GM19324 (cell line): ENCODE measurements around the gene PITPNM1.
"Not testable (repeated sequence)": the region's sequence is repeated elsewhere in the genome, so short reads cannot be mapped to it uniquely, and the experiment has no call there.

ENCODE experiments used
- ATAC-seq: cut with Tn5 transposase; IDR thresholded peaks from one replicate; pipeline ENCODE4 v1.9.1; 2021; ENCODE audit warnings: mild to moderate bottlenecking, moderate library complexity; ENCODE audit not compliant: unreplicated experiment, low FRiP score

PITPNM1 gene

DNA sequence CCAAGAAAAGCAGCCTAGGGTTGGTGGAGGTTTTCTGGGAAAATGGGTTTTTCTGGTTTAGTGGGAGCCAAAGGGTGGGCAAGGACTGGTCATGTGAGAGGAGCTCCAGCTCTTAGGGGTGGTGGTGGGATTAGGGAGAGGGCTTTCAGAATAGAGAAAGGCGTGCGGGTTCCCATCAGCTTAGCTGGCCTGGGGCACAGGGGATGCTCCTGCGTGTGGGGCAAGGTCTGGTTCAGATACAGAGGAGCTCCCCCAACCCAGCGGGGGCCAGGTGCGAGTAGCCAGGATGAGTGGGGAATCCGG lies 36.8 kb downstream of the PITPNM1 start:
- ATAC-seq: no peak

DNA sequence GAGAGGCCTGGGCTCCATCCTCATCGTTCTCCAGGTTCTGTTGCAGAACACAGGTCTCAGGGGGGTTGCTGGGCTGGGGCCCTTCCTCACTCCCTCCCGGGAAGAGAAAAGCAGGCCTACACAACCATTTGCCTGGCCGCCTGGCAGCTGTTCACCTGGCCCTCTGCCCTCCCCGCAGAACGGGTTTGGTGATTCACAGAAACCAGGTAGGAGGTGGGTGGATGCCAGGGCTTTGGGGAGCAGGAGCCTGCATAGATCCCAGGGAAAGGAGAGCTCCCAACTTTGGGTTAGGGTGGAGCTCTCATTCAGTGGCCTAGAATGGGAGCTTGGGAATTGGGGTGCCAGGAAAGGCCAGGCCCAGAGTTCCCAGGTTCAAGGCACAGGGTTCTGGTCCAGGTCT lies 37.1 kb downstream of the PITPNM1 start:
- ATAC-seq: no peak

DNA sequence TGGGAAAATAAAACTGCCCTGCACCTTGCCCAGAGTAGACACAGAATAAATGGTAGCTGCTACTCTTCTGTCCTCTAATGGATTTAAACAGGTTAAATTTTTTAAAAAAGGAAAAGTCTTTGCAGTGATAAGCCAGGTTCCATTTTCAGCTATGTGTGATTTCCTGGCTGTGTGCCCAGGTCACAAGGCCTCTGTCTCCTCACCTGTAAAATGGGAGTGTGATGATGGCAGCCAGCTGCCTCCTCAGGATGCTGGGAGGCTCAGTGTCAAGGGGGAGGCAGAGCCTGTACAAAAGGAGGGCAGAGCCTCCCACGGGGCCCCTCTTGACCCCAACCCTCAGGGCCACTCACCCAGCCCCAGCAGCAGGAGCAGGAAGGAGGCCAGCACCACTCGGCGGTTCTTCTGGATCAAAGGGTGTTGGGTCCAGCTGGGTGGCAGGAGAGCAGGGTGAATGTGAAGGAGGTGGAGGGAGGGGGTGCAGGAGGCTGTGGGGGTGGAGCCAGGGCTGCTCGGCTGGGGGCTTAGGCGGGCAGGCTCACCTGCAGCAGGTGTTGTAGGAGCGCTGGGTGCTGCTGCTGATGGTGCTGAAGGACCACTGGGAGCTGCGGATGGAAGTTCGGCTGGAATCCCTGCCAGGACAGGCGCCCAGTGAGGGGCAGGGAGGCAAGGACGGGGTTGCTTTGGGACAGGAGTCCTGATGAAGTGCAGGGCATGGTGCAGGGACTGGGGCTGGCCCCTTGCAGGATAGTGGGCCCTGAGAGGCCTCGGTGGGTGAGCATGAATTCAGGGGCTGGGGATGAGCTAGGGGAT lies 38.0 kb downstream of the PITPNM1 start:
- ATAC-seq: no peak

DNA sequence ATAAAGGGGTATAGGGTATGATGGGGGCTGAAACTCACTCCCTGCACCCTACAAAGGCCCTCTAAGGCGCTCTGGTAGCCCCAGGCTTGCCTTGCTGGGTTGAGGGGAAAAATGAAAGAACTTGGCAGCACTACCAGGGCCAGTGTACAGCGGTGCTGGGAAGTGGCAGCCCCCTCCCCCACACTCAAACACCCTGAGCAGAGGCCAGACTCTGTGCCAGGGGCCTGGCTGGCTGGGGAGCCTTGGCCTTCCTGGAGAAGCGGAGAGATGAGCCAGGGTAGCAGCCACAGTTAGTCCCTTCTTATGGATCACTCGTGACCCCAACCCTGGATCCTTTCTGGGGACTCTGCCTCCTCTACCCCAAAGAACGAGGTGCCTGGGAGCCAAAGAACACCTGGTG lies 38.8 kb downstream of the PITPNM1 start:
- ATAC-seq: no peak

DNA sequence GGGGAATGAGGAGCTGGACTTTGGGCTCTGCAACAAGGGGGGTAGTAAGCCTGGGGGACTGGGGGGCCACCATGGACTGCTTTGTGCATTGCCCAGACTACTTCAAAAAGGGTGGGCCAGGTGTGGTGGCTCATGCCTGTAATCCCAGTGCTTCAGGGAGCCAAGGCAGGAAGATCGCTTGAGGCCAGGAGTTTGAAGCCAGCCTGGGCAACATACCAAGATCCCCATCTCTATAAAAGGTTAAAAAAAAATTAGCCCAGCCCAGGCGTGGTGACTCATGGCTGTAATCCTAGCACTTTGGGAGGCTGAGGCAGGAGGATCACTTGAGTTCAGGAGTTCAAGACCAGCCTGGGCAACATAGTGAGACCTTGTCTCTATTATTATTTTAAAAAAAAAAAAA lies 39.6 kb downstream of the PITPNM1 start:
- ATAC-seq: not testable (repeated sequence)

DNA sequence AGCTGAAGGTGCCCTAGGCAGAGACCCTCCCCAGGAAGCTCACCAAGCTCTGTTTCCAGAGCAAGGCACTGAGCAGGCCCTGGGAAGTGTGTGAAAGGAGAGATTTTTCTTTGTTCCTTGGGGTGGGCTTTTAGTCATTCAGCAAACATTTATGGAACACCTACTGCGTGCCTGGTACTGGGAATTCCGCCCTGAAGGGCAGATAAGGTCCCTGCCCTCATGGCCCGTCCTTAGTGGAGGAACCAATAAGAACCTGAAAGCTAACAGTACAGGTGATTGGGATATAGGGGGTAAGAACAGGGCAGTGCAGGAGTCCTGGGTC lies 40.0 kb downstream of the PITPNM1 start:
- no peak for ATAC-seq

DNA sequence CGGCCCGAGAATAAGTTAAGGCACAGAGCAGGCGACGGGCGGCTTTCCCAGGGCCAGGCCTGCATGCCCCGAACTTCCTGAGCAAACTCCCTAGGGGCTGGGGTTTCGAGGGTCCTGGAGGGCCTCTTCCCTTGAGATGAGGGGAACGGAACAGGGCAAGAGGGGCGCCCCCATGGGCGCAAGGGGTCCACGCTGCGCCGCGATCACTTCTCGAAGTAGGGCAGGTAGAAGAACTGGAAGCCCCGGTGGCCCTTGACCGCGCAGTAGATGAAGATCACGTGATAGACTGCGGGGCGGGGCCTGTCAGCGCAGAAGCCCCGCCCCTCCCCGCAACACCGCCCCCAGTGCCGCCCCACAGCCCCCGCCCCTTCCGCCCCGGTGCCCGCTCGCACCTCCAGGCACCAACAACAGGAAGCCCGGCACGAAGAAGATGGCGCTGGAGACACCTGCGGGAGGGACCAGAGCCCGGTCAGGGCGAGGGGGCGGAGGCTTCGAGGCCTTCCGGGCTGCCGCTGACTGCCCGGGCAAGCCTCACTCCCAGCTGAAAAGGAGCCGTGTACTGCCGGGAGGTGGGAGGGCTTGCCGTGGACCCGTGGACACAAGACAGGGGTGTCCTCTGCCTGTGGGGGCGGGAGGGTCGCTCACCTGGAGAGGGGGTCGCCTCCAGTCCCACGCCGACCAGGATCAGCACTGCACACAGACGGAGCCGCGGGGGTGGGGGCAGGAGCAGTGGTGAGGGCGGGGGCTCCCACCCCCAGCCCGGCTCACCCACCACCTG lies 40.6 kb downstream of the PITPNM1 start:
- ATAC-seq: peak; percentile 49

DNA sequence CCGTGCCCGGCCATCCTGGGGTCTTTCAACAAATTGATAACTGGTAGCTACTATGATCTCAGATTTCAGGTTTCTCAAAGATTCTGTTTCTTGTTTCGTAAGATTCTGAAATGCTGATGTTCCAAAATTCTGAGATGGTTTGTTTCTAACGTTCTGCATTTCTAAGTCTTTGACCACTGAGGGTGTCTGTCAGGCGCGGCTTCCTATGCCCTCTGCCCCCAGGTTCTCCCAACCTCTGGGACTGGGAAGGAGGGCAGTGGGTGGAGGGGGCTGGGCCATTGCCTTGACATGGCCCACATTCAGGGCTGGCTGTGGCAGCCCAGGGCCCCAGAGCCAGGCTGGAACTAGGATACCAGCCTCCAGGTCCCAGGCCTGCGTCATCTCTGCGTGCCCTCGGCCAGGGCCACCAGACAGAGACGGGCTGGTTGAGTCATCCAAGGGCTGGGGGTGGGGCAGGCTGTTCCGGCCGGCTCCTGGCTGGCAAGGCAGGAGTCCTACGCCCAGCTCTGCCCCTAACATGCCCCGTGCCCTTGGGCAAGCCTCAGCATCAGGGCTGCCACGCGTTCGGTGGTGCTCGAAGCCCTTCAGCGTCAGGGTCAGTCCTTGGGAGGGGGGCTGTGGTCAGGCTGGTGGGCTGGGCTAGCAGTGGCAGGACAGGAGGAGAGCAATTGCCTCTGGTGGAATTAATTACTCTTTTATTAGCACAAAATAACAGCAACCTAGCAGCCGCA lies 41.3 kb downstream of the PITPNM1 start:
- ATAC-seq: no peak

DNA sequence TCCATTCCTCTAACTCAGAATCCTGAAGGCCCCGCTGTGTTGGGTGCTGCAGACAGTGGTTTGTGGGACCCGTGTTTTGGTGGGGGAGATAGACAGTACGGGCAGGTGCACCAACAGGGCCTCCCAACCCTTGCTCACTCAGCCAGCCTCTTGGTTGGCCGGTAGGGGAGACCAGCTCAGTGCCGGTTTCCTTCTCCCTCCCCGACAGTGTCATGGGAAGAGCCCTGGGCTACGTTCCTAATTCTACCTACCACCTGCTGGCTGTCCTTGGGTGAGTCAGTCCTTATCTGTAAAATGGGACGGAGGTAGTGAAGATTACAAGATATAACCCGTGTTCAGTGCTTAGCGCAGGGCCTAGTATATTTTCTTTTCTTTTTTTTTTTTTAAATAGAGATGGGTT lies 42.0 kb downstream of the PITPNM1 start:
- ATAC-seq: no peak

DNA sequence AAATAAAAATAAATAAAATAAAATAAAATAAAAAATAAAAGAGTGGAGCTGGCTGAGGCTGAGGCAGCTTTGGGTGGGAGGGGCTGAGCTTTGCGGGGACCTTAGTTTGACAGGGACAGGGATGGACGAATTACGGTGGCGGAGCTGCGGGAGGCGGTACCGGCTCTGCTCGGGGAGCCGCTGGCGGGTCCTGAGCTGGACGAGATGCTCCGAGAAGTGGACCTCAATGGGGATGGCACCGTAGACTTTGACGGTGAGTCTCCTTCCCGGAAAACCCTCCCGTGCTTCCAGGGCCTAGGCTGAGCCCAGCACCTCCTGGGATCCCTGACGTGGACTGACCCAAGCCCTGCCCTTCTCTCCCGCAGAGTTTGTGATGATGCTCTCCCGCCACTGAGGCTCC lies 46.9 kb downstream of the PITPNM1 start:
- no peak for ATAC-seq

DNA sequence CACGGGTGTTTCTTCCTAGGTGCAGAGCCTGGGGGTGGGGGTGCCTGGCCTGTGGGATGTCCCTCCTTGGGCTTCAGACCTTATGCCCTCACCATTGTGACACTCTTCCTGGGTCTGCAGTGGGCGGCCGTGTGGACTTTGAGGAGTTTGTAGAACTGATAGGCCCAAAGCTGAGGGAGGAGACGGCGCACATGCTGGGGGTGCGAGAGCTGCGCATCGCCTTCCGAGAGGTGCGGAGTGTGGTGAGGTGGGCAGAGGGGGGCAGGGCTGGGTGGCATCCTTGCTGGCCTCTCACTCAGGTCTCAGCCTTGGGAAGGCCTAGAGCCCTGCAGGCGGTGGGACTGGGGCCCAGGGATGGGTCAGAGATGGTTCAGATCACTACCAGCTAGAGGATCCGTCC lies 47.7 kb downstream of the PITPNM1 start:
- no peak for ATAC-seq

DNA sequence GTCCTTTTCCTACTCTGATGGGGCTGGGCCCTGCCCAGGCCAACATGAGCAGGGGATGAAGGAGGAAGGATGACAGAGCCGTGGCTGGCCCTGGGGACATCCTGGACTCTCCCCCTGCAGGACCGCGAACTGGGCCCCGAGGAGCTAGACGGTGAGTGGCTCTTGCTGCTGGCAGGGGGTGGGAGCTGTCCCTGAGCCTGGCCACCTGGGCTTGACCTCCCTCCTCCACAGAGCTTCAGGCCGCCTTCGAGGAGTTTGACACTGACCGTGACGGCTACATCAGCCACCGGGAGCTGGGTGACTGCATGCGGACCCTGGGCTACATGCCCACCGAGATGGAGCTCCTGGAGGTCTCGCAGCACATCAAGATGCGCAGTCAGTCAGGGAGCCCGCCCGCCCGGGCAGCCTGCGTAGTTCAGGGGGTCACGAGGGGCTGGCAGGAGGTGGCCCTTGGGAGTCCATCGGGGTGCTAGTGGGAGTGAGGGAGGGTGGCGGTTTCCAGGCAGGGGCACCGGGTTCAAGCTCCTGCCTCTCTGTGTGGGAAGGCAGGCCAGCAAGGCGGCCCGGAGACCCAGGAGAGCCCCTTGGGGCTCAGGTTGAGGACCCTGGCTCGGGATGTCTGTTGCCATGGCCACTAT lies 49.0 kb downstream of the PITPNM1 start:
- no peak for ATAC-seq

DNA sequence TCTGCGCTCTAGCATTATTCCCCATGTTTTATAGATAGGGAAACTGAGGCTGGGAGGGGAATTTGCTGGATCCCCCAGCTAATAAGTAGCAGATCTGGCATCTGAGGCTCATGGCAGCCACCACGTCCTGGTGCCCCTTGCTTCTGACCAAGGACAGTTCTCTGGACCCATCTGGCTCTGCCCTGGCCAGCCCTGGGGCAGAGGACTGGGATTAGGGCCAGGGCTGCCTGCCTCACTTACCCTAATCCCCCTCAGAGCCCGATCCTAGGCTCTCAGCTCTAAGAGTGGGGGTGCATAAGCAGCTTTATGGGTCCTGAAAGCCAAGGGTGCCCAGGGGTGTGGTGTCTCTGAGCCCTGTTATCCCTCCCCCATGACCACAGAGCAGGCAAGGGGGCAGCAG lies 50.1 kb downstream of the PITPNM1 start, which contains the start of gene CABP4:
TSS of gene CABP4 (plus strand) at position 301 of the 400 bp plus-strand sequence. CDS start at position 371, 70 bp downstream.
- ATAC-seq: no peak

DNA sequence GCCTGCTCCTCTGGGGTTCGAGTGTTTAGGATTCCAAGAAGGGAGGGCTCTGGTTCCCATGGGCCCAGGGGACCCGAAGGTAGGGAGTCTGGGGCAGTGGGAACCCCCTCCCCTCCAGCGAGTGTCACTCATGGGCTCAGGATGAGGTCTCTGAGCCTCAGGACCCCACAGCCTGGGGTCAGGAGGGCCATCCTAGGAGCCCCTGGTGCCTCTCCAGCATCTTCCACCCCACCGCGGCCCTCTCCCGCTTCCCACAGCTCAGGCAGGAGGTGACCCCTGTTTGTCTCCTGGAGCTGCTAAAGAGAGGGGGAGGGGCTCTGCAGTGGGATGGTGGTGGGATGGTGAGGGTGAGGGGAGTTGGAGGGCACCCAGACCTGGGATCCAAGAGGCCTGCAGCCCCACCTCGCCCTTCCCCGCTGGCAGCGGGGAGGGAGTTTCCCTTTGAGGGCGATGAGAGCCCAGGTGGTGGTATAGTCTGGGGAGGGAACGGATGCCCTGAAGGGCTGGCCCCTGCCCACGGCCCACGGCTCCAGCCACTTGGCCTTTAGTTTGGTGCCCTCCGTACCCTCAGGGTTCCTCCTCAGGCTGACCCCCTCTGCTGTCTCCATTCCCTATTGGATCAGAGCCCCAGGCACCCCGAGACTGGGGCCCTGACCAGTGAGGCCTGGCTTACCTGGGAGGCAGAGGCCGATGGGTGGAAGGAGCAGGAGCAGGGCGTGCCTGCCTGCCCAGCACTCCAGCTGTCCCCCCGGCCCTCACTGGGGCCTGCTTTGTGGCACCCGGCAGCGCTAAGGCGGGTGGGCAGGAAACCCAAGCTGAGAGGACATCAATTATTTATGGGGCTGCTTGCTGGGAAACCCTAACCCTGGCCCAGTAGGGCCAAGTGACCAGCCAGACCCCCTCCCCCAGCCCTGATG lies 51.1 kb downstream of the PITPNM1 start:
- ATAC-seq: no peak

DNA sequence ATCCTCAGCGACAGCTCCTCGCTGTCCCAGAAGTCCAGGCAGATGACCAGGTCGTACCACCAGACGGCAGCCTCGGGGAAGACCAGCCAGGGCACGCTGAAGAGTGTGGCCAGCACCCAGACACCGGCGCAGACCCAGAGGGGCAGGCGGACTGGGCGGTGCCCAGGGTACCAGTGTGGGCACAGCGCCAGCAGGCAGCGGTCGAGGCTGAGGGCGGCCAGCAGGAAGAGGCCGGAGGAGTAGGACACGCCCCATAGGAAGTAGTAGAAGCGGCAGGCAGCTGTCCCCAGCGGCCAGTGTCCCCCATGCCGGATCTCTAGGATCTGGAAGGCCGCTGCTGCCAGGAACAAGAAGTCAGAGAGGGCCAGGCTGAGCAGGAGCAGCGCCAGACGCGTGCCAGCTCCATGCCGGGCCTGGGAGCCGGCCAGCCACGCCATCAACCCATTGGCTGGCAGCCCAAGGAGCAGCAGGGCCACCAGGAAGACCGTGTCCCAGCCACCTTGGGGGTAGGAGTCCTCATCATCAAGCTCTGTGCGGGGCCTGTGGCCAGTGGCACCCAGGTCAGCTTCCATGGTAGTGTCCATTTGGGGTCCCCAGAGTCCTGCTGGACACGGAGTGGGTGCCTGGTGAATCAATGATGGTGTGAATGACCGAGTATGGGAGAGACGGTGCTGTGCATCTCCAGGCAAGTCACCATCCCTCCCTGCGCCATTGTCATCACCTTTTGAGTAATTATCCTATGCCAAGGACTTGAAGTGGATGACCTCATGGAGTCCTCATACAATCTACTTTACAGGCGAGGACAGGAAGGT lies 52.8 kb downstream of the PITPNM1 start, which contains the start of gene GPR152:
TSS of gene GPR152 (minus strand) at position 589 of the 812 bp plus-strand sequence. CDS start at position 584, 5 bp downstream.
- ATAC-seq: no peak

DNA sequence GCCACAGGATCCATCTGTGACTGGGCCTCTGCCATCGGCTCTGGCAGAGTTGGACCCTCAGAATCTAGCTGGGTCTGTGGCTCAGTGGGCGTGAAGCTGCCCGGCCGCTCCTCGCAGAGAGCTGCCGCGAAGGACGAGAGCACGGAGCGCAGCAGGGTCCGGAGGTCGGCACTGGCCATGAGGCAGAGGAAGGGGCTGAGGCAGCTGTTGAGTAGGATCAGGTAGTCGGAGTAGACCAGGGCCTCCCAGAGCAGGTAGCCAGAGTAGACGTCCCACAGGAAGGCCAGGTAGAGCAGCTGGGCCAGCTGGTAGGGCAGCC lies 53.5 kb downstream of the PITPNM1 start:
- ATAC-seq: no peak

DNA sequence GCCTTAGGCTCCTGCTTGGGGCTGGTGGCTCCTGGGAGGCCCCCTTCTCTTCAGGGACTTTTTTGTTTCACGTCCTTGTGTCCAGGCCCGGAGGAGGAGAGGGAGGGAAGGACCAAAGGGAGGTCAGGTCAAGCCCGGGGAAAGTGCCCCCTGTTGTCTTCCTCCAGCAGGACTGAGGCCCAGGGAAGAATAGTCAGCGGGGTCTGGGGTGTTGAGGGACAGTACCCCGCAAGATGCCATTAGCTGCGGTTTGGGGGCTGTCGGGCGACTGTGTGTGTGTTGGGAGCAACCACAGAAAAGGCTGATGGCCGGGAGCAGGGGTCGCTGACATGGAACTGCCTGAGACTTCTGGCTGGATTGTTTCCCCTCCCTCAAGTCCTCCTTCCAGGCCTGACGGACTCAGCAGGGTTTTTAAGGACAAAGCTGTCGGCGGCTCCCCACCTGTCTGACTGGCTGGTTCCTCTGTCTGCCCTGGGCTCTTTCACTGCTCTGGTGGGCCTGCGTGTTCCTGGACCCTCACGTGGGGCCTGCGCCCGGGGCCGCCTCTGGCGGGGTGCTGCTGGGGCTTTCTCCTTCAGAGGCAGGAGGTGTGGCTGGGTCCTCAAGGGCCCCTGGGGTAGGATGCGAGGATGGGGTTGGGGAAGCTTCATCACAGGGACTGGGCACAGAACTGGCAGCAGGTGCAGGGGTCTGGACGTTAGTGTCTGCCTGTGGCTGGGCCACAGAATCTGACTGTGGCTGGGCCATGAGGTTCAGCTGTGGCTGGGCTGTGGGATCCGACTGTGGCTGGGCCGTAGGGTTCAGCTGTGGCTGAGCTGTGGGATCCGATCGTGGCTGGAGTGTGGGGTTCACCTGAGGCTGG lies 54.1 kb downstream of the PITPNM1 start:
- ATAC-seq: no peak

DNA sequence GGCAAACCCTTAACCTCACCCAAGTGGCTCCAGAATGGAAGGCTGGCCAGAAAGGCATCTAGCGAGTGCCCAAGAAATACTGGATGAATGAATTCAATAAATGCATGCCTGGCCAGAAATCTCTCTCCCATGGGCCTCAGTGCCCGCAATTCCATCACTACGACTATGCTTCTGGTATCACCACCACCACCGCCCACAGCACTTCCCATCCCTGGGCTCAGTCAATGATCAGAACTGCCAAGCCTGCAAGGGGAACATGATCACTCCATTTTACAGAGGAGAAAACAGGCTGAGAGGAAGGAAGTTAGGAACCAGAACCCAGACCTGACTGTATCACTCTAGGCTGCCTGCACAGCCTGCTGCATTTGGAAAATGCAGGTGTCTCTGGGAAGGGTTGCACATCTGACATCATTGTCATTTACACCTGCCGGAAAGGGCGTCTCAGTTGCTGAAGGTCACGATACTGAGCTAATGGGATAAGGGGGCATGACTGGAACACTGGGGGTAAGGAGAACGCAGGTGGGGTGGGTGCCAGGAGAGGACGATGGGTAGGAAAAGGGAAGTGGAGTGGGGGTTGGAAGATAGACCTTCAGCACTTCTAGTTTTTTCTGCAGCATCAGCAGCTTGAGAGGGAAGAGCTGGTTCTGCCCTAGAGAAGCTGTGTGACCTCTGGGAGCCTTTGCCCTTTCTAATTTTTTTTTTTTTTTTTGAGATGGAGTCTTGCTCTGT lies 55.9 kb downstream of the PITPNM1 start:
- ATAC-seq: no peak
